Cardiac muscle cell (in vitro differentiated cells and primary cell): ENCODE measurements around the gene ALPK1. TPM values are rescaled to one million over a fixed set of nuclear protein-coding genes. Genes with fewer than 3 reads are reported as not detected.
"Not testable (repeated sequence)": the region's sequence is repeated elsewhere in the genome, so short reads cannot be mapped to it uniquely, and the experiment has no call there.

Experiments used
- DNase-seq, 2 donors: peaks; one replicate each; pipeline versions ENCODE4 v3.0.0 to v3.0.0-alpha.2; 2010 to 2017; ENCODE audit warnings: low read depth in 1 of 2, low spot score in 1 of 2
- H3K27ac ChIP-seq: fragments of 200-600 bp; sonication (generic); 2 replicates; pipeline ENCODE4 v1.5.1; 2016
- H3K27me3 ChIP-seq: fragments of 200-600 bp; sonication (generic); 2 replicates; pipeline ENCODE4 v1.6.0; 2016; ENCODE audit warnings: control low read depth
- H3K36me3 ChIP-seq: fragments of 200-600 bp; sonication (generic); 2 replicates; pipeline ENCODE4 v1.5.1; 2016; ENCODE audit warnings: control low read depth
- H3K4me1 ChIP-seq: fragments of 200-600 bp; sonication (generic); 2 replicates; pipeline ENCODE4 v1.8.1; 2017; ENCODE audit warnings: low read depth, mild to moderate bottlenecking, mixed run types
- H3K4me3 ChIP-seq: fragments of 200-600 bp; sonication (generic); 2 replicates; pipeline ENCODE4 v1.5.1; 2016; ENCODE audit warnings: mild to moderate bottlenecking
- H3K9me3 ChIP-seq: fragments of 200-600 bp; sonication (generic); 2 replicates; pipeline ENCODE4 v1.5.1; 2017; ENCODE audit warnings: low read depth, mild to moderate bottlenecking, control low read depth
- polyA plus RNA-seq: library from polyadenylated mRNA; unstranded; fragments of >200 nt; fragmentation: Nextera tagmentation; extraction: Ambion mirVana; gene quantifications from 2 replicates; pipeline ENCODE4 v1.2.1, GENCODE V29; 2016
- total RNA-seq: library from RNA; depleted of rRNA; stranded (reverse); fragments of >200 nt; gene quantifications from 2 replicates; pipeline ENCODE4 v1.2.3, GENCODE V29; 2016
- TF ChIP-seq, protein P1 (sequence below): IDR thresholded peaks from 2 replicates; pipeline ENCODE4 v1.5.1; 2012; ENCODE audit warnings: low read depth, mild to moderate bottlenecking, low read length

Gene ALPK1
- total and polyA plus RNA-seq, 2 experiments from 2014 or later: 0.56 to 0.80 TPM

DNA sequence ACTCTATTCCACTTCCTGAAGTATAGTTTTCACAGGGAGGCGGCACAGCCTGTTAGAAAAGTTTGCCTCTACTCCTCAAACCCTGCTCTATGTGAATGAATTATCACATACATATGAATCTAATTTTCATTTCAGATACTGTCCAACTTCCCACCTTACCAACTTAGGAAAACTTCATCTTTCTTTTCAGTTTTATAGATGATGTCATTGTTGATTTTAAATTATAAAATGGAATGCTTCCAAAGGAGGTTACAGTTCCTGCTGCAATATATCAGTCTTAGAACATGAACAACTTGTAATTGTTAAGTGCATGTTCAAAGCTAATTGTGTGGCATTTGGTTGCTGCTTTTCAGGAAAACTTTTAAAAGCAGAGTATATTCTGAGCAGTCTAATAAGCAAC, 126.4 kb downstream of the ALPK1 start:
- Histone ChIP-seq H3K36me3 (no peaks in the 10 kb centered on the region), H3K27me3 (no peaks in the 10 kb centered on the region), H3K4me1 (no peaks in the 10 kb centered on the region), H3K27ac (no peak overlapping the region), H3K4me3 (no peak overlapping the region), H3K9me3 (no peaks in the 10 kb centered on the region)
- TF ChIP-seq, protein P1, sequence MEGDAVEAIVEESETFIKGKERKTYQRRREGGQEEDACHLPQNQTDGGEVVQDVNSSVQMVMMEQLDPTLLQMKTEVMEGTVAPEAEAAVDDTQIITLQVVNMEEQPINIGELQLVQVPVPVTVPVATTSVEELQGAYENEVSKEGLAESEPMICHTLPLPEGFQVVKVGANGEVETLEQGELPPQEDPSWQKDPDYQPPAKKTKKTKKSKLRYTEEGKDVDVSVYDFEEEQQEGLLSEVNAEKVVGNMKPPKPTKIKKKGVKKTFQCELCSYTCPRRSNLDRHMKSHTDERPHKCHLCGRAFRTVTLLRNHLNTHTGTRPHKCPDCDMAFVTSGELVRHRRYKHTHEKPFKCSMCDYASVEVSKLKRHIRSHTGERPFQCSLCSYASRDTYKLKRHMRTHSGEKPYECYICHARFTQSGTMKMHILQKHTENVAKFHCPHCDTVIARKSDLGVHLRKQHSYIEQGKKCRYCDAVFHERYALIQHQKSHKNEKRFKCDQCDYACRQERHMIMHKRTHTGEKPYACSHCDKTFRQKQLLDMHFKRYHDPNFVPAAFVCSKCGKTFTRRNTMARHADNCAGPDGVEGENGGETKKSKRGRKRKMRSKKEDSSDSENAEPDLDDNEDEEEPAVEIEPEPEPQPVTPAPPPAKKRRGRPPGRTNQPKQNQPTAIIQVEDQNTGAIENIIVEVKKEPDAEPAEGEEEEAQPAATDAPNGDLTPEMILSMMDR: no peak
- no peak for DNase-seq

DNA sequence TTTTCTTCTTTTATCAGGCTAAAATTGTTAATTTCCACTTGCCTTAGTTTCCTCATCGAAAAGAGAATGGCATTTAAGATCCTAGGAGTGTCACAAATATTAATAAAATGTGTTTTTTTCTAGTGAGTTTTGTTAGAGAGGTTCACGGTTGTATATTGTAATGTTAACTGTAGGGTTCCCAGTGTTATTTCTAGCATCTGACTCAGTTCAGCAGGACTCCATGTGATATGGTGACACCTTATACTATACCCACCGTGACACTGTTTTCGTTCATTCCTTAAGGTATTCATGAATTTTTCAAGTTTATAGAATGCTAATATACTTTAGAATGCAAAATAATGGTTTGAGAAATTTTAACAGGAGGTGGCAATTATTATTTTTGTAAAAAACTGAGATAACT, 128.7 kb downstream of the ALPK1 start:
- H3K27ac ChIP-seq: no peak overlapping the region
- no peak for DNase-seq
- no peak overlapping the region for H3K4me3 ChIP-seq
- no peaks in the 10 kb centered on the region for H3K4me1 ChIP-seq
- no peaks in the 10 kb centered on the region for H3K27me3 ChIP-seq
- H3K9me3 ChIP-seq: no peaks in the 10 kb centered on the region
- H3K36me3 ChIP-seq: no peaks in the 10 kb centered on the region
- TF ChIP-seq, protein P1: no peak

DNA sequence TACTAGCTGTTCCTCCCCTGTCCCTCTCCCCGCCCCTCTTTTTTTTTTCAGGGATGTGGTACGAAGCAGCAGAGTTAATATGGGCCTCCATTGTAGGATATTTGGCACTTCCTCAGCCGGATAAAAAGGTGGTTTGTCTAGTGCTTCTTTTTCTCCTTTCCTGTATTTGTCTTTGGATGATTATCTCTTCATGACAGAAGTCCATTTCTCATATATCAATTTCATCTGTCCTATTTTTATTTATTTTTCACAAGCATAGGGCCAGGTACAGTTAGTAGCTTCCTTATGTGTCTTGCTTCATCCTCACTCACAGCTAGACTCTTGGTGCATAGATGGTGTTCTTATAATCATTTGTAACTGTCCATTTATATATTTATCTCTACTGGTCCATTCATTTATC, 129.2 kb downstream of the ALPK1 start:
- DNase-seq: no peak
- no peaks in the 10 kb centered on the region for H3K9me3 ChIP-seq
- H3K36me3 ChIP-seq: no peaks in the 10 kb centered on the region
- H3K4me3 ChIP-seq: no peak overlapping the region
- TF ChIP-seq, protein P1: no peak
- H3K4me1 ChIP-seq: no peaks in the 10 kb centered on the region
- H3K27ac ChIP-seq: no peak overlapping the region
- H3K27me3 ChIP-seq: no peaks in the 10 kb centered on the region

DNA sequence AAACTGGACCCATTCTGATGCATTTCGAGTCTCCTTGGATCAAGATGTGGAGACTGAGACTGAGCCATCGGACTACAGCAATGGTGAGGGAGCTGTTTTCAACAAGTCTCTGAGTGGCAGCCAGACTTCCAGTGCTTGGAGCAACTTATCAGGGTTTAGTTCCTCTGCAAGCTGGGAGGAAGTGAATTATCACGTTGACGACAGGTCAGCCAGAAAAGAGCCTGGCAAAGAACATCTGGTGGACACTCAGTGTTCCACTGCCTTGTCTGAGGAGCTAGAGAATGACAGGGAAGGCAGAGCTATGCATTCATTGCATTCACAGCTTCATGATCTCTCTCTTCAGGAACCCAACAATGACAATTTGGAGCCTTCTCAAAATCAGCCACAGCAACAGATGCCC, 134.0 kb downstream of the ALPK1 start:
- no peaks in the 10 kb centered on the region for H3K27me3 ChIP-seq
- H3K36me3 ChIP-seq: no peaks in the 10 kb centered on the region
- no peak overlapping the region for H3K27ac ChIP-seq
- no peak overlapping the region for H3K4me3 ChIP-seq
- peak; percentile 17 to 35 for DNase-seq
- TF ChIP-seq, protein P1: no peak
- no peaks in the 10 kb centered on the region for H3K4me1 ChIP-seq
- no peaks in the 10 kb centered on the region for H3K9me3 ChIP-seq

DNA sequence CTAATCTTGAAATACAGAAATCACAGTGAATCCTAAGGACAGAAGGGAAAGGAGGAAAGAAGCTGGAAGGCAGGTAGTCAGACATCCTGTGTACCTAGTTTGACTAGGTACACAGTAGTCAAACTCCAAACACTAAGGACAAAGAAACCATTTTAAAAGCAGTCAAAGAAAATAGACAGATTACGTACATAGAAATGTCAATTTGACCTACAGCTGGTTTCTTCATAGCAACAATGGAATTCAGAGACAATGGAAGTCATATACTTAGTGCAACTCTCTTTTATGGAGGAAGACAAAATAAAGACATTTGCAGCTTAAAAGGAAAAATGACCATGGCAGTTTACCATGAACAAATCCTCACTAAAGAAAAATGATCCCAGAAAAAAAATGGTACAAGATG, 139.8 kb downstream of the ALPK1 start:
- H3K9me3 ChIP-seq: no peaks in the 10 kb centered on the region
- no peaks in the 10 kb centered on the region for H3K4me1 ChIP-seq
- no peak overlapping the region for H3K27ac ChIP-seq
- no peaks in the 10 kb centered on the region for H3K36me3 ChIP-seq
- no peak overlapping the region for H3K4me3 ChIP-seq
- TF ChIP-seq, protein P1: no peak
- no peak for DNase-seq
- no peaks in the 10 kb centered on the region for H3K27me3 ChIP-seq

DNA sequence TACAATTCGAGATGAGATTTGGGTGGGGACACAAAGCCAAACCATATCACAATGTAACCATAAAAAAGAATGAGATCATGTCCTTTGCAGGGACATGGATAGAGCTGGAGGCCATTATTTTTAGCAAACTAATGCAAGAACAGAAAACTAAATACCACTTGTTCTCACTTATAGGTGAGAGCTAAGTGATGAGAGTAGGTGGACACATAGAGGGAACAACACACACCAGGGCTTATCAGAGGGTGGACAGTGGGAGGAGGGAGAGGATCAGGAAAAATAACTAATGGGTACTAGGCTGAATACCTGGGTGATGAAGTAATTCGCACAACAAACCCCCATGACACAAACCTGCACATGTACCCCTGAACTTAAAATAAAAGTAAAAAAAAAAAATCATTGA, 145.1 kb downstream of the ALPK1 start:
- not testable (repeated sequence) for DNase-seq, H3K36me3 ChIP-seq, H3K4me3 ChIP-seq, H3K27ac ChIP-seq, H3K9me3 ChIP-seq, H3K27me3 ChIP-seq, H3K4me1 ChIP-seq
